Right renal pelvis (tissue), 4 donors: ENCODE measurements around the gene SLC26A8. TPM values are rescaled to one million over a fixed set of nuclear protein-coding genes. Genes with fewer than 3 reads are reported as not detected.

ENCODE experiments used
- DNase-seq, 4 donors: peaks; one replicate each; pipeline ENCODE4 v3.0.0-alpha.2; 2013; ENCODE audit warnings: low read depth in 4 of 4, low spot score in 3 of 4, missing footprints in 1 of 4
- polyA plus RNA-seq, 4 donors: library from polyadenylated mRNA; unstranded; fragments of 120-200 nt; gene quantifications; one replicate each; pipeline ENCODE4 v1.2.1, GENCODE V29; 2013; ENCODE audit not compliant: insufficient read length in 4 of 4

SLC26A8 gene, protein sequence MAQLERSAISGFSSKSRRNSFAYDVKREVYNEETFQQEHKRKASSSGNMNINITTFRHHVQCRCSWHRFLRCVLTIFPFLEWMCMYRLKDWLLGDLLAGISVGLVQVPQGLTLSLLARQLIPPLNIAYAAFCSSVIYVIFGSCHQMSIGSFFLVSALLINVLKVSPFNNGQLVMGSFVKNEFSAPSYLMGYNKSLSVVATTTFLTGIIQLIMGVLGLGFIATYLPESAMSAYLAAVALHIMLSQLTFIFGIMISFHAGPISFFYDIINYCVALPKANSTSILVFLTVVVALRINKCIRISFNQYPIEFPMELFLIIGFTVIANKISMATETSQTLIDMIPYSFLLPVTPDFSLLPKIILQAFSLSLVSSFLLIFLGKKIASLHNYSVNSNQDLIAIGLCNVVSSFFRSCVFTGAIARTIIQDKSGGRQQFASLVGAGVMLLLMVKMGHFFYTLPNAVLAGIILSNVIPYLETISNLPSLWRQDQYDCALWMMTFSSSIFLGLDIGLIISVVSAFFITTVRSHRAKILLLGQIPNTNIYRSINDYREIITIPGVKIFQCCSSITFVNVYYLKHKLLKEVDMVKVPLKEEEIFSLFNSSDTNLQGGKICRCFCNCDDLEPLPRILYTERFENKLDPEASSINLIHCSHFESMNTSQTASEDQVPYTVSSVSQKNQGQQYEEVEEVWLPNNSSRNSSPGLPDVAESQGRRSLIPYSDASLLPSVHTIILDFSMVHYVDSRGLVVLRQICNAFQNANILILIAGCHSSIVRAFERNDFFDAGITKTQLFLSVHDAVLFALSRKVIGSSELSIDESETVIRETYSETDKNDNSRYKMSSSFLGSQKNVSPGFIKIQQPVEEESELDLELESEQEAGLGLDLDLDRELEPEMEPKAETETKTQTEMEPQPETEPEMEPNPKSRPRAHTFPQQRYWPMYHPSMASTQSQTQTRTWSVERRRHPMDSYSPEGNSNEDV
- under 1 TPM; 0.12 to 0.27 (median 0.23) TPM for polyA plus RNA-seq

DNA sequence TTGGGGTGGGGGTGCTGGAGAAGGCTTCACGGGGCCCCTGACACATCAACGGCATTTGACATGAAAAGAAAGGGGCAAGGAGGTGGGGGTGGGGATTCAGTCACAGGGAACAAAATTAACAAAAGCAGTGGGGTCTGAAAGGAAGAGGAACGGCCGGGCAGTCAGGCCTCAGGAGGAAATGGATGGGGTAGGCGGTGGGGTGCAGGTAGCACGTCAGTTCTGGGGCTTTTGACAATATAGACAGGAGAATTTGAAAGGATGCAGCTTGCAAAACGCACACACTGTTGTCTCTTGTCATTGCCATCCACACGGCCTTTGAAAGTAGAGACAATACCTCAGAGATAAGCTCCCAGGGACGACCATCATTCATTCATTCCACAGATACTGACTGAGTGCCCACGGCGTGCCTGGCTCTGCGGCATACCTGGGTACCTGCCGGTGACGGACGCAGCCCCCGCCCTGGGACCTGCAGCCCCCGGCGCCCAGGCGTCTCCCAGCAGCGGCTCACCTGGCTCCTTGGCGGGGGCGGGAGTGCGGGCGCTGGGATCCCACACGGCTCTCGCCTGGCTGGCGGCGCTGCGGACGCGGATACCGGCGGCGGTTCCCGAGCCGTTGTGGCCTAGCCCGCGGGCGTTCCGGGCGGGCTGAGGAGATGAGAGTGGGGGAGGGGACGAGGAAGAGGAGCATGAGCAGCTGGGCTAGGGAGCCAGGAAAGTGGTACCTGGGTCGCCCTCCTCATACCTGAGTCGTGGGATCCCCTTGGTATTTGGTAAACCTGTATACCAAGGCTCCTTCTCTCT lies at the start of gene SLC26A8:
TSS of gene SLC26A8 (minus strand) at position 646 of the 800 bp plus-strand sequence. CDS start 4,934 bp downstream, outside the sequence.
- no peak for DNase-seq

GRCh38 chr6:36073587-36073986 lies 49.1 kb upstream of the SLC26A8 start:
- no peak for DNase-seq

- no peak for DNase-seq
Observed at GRCh38 chr6:36072681-36073080, 48.2 kb upstream of the SLC26A8 start.

- no peak for DNase-seq
Observed at GRCh38 chr6:36071714-36072113, 47.3 kb upstream of the SLC26A8 start.

GRCh38 chr6:36071281-36071680 lies 46.8 kb upstream of the SLC26A8 start:
- no peak for DNase-seq

GRCh38 chr6:36070252-36070651 lies 45.8 kb upstream of the SLC26A8 start:
- no peak for DNase-seq

GRCh38 chr6:36069573-36069972 lies 45.1 kb upstream of the SLC26A8 start:
- no peak for DNase-seq

DNA sequence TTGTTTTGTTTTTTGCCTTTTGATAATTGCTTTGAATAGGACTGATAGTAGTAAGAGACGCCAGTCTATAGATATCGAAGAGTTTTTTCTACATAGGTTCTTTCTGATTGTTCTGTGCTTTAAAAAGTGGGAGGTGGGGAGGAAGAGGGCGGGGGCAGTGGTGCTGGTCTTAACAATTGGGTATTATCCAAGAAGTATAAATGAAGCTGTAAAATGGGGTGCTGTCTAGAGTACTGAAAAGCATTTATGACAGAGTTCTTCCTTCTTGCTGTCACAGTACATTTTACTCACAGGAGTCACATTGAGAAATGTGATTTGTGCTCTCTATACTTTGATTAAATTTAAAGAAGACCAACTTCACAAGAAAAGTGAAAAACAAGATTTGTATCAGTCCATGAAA lies 44.1 kb upstream of the SLC26A8 start:
- no peak for DNase-seq

- no peak for DNase-seq
Observed at GRCh38 chr6:36068012-36068392, 43.6 kb upstream of the SLC26A8 start.

DNA sequence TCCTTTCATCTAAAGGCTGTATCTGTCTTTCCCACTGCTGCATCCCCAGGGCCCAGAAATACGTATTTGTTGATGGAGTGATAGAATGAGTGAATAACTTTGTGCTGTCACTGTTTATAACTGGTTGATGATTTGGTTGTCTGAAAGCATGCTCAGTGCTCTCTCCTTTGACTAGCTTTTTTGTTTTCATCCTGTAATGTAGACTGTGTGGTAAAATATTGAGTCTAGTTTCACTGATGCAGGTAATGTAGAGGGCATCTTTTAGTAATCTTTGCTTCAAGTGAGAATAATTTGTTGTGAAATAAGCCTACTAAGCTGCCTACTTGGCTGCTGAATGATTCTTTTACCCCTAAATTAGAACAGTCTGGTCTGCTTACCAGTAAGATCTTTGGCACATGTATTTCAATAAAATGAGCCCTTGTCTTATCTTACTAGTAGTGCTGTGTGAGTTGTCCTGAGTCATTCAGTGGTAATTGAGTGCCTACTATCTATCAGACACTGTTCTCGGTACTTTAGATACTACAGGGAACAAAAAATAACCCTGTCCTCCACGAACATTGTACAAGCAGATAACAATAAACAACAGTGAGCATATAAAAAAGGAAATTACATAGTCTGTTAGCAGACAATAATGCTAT lies 43.1 kb upstream of the SLC26A8 start:
- DNase-seq = no peak

DNA sequence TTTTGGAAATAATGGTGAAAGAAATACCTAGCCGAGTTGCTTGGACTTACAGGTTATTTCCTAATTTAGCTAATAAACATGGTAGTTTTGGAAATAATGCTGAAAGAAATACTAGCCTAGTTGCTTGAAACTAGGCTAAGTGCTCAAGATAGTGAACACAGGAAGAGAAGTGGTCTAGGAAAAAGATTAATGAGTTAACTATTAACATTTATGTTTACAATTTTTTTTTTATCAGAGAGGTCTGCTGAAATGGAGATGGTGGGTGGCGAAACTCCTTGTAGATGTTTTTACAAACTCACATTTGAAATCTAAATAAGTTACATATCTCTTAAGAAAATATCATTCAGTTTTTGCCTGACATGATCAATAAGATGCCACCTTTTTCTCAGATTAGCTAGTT lies 42.4 kb upstream of the SLC26A8 start:
- no peak for DNase-seq

GRCh38 chr6:36065916-36066315 lies 41.5 kb upstream of the SLC26A8 start:
- DNase-seq = no peak

DNA sequence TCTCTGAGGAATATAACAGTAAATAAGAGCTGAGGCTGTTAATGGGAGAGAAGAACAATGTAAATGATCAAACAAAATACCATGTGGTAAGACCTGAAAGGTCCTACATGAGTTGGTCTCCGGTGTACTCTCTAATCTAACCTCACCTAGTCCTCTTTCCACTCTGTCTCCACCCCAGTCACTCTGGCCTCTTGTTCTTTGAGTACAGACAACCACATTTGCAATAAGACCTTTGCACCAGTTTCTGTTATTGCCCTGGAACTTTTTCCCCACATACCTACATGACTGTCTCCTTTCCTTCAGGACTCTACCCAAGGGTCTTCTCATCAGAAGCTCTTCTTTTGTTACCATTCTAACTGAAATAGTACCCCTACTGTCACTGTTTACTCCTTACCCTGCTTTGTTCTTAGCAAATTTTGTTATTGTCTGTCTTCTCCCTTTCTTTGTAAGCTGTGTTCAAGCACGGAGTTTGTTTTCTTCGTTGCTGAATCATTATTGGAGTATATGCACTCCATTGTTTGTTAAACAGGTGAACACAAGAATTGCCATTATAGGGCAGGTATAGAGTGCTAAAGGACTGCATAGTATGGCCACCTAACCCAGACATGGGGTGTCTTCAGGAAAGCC lies 40.4 kb upstream of the SLC26A8 start:
- DNase-seq = no peak

DNA sequence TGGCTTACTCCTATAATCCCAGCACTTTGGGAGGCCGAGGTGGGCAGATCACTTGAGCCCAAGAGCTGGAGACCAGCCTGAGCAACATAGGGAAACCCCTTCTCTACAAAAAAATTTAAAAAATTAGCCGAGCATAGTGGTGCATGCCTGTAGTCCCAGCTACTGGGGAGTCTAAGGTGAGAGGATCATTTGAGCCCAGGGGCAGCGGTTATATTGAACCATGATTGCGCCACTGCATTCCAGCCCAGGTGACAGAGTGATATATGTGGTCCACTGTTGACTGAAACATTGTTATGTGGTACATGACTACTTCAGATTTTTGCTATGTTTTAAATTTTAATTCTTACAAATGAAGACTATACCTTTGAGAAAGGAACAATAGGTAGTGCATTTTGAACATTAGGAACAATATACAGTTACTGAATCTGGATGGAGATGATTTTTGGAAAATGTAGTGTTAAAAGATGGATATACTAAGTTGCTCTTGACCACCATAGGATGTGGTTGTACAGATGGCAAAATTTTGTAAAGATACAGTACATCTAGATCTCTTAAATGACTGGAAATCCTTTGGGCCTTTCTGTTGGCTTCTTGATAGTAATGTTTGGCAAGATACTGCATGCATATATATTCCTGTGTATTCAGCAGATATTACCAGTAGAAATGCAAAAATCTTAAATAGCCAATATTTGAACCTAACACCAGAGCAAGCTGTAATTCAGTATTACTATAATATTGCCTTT lies 39.0 kb upstream of the SLC26A8 start:
- DNase-seq = no peak

GRCh38 chr6:36062247-36062646 lies 37.8 kb upstream of the SLC26A8 start:
- no peak for DNase-seq

GRCh38 chr6:36061236-36061635 lies 36.8 kb upstream of the SLC26A8 start:
- no peak for DNase-seq

GRCh38 chr6:36056178-36056577 lies 31.7 kb upstream of the SLC26A8 start:
- no peak for DNase-seq

DNA sequence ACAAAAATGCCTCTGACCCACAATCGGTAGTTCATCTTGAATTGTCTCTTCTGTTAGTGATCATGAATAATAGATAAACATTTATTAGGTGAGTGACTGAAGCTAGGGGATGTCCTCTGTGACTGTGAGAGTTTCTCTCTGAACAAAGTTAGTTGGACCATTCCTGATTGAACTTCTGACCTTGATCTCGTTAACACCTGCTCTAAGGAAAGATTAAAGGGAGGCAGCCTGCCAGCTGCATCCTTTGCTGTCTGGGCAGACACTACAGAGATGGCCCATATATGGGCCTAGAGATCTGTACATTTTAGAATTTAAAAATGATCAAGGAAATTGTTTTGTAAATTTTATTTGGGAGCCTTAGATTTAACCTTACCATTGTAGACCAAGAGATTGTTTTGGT lies 30.5 kb upstream of the SLC26A8 start:
- no peak for DNase-seq

DNA sequence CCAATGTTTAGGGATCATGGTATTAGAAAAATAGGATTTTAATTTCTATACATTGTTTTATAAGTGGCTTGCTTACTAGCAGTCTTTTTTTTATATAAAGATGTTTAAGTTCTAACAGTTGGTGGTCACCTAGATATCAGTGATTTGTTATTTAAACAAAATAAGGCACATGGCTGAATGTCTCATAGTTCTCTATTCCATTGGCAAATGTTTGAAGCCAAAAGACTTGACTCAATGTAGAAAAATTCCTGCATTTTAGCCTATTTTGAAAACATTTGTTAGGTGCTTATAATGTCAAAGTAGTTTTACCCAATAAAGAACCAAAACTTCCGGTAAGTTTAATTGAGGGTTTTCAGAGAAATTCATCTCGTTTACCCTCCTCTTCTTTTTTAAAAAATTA lies 30.0 kb upstream of the SLC26A8 start:
- no peak for DNase-seq
